ENCODE measurements around the gene VIPR2.

The VIPR2 gene

GRCh38 chr7:159156436-159157245 lies 12.0 kb upstream of the VIPR2 start:
- DNase-seq = no peak

- no peak for DNase-seq
Observed at GRCh38 chr7:159155410-159155809, 10.7 kb upstream of the VIPR2 start.

DNA sequence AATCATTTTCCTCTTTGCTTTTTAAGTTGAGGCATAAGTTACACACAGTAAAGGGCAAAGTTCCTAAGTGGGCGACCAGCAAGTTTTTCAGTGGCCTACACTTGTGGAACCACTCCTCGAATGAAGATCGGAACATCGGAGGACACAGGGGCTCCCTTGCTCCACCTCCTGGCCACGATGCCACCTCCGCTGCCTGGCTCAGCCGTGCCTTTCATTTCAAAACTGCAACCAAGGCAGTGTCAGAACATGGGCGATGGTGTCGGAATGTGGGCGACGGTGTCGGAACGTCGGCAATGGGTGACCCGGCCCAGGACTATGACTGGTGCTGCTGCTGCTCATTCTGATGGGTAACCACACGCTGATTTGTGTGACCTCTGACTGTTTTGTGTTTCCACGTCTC lies 9.6 kb upstream of the VIPR2 start:
- DNase-seq = no peak

DNA sequence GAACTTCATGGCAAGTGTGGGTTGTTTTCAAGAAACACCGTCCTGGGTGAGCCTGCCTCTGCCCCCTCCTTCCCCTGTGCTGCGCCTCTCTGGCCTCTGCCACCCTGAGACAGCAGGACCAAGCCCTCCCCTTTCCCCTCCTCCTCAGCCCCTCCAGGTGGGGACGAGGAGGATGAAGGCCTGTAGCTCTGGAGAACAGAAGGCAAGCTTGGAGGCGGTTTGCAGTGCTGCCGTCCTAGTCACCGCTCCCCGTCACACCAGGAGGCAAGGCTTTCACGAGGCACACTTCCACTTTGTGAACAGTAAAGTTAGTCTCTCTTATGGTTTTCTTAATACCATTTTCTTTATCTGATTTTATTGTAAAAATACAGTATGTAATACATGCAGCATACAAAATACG lies 8.8 kb upstream of the VIPR2 start:
- DNase-seq = no peak

DNA sequence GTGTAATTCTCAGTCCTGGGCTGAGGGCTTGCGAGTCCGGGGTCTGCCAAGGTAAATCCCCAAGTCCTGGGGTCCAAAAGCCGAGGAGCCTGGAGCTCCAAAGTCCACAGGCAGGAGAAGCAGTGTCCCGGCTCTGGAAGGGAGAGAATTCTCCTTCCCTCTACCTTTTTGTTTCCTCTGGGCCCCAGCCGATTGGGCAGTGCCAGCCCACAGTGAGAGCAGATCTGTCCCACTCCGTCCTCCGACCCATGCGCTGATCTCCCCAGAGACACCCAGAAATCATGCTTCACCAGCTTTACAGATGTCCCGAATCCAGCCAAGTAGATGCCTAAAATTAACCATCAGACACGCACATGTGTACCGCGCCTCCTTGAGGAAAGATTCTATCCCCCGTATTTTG lies 8.1 kb upstream of the VIPR2 start:
- no peak for DNase-seq

DNA sequence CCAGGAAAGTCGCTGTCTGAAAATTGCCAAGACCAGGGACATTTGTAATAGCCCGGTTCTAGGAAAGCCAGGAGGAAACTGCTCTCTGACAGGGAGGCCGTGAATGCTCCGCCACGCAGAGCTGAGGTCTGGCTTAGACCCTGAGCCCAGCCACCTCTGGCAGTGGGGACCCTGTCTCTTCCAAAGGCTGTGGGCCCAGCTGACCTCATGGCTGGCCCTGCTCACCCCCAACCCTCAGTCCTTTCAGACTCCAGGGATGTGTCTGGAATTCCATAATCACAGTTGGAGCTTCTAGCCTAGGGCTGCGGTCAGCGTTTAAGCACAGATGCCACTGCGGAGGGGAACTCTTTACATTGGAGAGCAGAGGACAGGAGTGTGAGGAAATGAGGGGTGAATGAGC lies 6.6 kb upstream of the VIPR2 start:
- no peak for DNase-seq

- no peak for DNase-seq
Observed at GRCh38 chr7:159149488-159149887, 4.8 kb upstream of the VIPR2 start.

GRCh38 chr7:159148430-159149395 lies 4.0 kb upstream of the VIPR2 start:
- DNase-seq = no peak

GRCh38 chr7:159147687-159148086 lies 3.0 kb upstream of the VIPR2 start:
- DNase-seq = no peak

- no peak for DNase-seq
Observed at GRCh38 chr7:159147246-159147645, 2.6 kb upstream of the VIPR2 start.

- DNase-seq = no peak
Observed at GRCh38 chr7:159146084-159146858, 1.6 kb upstream of the VIPR2 start.

- no peak for DNase-seq
Observed at GRCh38 chr7:159145490-159145855, 806 bp upstream of the VIPR2 start.

DNA sequence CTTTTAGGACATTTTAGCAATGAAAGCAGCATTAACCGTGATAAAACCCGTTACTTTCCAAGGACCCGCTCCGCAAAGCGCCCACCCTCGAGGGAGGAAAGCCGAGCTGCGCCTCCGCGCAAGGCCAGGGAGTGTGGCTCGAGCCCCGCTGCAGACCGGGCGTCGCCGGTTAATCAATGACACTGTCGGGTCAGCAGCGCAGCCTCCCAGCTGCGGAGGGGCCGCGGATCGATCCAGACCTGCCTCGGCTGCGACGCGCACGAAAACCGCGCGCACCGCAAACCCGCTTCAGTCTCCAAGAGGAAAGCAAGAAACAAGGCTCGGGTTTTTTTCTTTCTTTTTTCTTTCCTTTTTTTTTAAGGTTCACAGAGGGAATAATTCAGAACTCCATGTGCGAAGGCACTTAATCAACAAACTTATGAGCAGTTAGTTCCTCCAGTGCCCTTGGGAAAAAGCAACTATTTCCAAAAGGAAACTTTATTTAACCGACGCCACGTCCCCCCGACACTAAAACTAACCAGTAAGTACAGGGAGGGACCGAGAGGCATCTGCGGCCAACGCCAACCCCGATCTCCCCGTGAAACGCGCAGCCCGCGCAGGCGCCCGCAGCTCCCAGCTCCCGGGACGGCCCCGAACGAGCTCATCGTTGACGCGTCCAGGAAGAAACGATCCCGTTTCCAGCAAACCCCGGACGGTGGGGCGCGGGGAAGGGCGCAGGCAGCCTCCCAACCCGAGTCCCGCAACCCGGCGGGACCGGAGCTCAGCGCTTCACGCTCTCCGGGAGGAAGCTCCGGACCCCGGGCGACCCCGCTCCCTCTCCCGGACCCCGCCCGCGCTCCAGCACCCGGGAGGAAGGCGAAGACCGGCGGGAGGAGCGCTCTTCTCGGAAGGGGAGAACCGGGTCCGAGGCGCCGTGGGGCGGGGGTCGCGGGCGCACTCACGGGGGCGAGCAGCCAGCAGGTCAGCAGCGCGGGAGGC lies 598 bp downstream of the VIPR2 start:
- no peak for DNase-seq

DNA sequence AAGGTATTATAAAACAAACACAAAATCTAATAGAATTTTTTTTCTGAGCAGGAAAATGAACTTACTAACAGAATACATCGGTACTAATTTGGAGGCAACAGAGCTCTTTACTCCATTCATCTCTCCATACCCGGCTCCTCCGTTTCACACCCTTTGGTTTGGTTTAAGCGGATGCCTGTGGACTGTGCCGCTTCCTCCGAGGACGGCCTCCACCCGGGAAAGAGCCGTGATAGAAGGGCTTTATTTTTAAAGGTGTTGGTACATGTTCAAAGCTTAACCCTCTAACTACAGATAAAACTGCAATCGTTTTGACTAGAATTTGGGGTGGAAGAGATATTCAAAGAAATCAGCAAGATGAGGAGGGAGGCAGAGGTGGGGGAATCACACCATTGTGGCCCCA lies 1.9 kb downstream of the VIPR2 start:
- no peak for DNase-seq

GRCh38 chr7:159142199-159142598 lies 2.5 kb downstream of the VIPR2 start:
- no peak for DNase-seq

DNA sequence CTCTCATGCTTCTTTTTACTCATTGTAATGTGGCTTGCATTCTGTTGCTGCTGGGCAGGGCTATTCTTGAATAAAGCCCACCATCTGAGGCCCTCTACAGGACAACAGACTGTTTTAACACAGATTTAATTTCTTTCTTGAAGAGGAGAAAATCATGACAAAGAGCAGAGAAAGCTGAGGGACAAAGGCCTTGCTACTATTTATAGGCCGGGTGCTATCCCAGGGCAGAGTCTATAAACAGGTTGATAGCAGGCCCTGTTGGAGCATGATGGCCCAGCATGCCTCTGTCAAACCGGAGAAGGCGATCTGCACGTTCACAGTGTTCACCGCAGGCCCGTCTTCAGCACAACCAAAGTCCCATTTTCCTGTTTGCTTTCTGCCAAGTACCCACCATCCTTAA lies 3.0 kb downstream of the VIPR2 start:
- no peak for DNase-seq

DNA sequence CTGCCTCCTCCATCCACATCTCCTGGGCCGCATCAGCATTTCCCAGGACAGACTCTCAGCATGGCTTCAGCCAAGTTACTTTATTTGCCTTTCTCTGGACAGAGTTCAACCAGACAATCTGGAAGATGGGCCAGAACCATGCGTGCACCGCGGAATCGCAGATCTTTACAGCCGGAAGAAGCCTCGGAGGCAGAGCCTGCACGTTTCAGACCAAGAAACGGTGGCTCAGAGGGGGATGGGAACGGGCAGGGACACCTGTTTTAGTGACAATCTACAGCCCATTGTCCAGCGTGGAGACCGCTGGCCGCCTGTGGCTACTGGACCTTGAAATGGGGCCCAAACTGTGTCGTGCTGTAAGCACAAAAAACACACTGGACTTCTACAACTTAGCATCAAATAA lies 3.5 kb downstream of the VIPR2 start:
- DNase-seq = no peak

DNA sequence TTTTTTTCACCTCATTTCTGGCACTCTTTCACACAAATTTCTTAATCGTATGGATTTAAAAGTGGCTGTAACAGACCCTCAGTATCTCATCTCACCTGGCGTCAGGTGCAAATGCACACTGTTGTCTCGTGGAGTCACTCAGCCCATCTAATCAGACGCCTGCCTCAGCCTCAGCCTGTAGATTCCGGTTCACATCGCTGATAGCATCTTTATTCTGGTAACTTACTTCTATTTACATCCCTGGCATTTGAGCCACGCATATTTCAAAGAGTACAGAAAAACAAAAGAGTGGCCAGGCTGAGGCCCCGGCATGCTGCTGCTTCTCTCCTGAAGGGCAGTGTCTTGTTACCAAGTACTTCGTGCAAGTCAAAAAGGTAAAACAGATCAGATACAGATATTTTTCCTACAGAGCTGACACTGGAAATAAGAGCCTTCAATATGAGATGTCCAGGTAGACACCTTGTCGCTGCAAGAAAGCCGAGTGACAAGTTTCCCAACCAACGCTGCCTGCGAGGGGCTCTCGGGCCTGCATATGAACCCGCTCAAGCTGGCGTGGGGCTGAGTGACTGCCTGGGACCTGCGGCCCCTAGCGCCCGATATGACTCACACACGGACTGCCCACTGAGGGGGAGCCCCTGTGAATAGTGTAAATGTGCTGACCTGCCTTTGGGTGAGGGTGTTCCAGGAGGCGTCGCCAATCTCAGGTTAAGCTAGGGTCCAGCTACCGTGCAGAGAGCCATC lies 4.3 kb downstream of the VIPR2 start:
- DNase-seq = no peak

DNA sequence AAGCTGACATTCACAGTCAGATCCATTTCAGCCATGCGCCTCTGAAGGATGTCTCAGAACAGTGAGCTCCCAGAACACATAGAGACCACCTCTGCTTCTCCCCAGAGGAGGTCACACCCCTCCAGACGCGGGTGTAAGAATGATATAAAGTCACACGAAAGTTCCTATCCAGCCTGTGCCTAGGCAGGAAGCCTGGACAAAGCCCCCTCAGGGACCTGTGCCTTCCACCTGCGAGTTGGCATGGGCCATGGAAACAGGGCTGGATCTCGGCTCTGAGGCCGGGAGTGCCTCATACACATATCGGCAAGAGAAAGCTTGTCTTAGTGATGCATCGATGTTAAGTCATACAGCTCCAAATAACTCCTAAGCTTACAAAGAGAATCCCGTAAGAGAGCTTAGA lies 5.0 kb downstream of the VIPR2 start:
- no peak for DNase-seq

DNA sequence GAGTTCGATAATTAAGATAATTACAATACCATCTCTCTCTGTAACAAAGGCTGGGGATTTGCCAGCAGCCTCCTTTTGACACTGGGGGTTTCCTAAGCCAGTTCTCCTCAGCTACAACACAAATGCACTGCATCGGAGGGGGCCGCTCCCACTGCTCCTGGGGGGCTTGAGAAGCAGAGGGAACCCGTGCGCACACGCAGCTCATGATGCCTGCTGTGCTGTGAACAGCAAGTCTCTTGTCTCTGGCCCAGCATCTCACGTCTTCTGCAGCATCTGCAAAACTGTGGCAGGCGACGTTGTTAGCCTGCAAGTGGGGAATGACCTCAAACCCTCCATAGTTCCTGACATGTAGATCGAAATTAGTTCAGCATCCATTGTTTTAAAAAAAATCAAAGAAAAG lies 5.5 kb downstream of the VIPR2 start:
- DNase-seq = no peak

GRCh38 chr7:159138508-159138907 lies 6.2 kb downstream of the VIPR2 start:
- DNase-seq = no peak
